ENCODE measurements around the gene PPP1R13B.

PPP1R13B gene

GRCh38 chr14:103885509-103885932, 38.1 kb upstream of the PPP1R13B start:
- TF ChIP-seq CTCF (conservative IDR thresholded peaks at IDR 0.05; ENCODE audit: low read length): no peak
- DNase-seq (ENCODE audit: low read depth): no peak
- no peak overlapping the region for H3K4me3 ChIP-seq (ENCODE audit: low read length)

DNA sequence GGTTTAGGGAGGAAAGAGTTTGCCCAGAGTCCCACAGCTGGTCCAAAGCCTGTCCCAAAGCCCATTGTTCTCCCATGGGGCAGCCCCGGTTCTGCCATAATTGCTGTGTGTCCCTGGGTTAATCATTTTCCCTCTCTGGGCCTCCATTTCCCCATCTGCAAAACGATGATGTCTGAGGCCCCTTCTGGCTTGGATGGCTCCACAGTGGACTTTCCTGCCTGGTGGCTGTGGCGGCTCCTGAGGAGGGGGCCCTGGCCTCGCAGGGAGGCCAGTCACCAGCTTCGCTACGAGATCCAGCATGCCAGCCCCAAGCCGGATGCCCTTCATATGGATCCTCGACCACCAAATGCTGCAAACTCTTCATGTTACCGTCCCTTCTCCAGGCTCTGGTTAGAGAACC, 37.5 kb upstream of the PPP1R13B start:
- no peak for DNase-seq (ENCODE audit: low read depth)
- TF ChIP-seq CTCF (conservative IDR thresholded peaks at IDR 0.05; ENCODE audit: low read length): no peak

DNA sequence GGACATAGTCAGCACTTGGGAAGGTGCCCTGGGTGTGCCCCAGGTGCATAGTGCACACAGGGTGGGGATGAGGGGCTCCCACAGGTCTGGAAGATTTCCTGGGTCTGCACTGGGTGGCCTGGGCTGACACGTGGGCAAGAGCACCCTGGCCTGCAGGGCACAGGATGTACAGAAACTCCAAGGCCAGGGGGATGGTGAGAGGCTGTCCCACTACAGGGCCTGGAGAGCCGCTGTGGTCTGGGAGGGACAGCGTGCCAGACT, 35.8 kb upstream of the PPP1R13B start:
- no peak overlapping the region for H3K4me3 ChIP-seq (ENCODE audit: low read length)
- no peak for DNase-seq (ENCODE audit: low read depth)
- no peak for TF ChIP-seq CTCF (conservative IDR thresholded peaks at IDR 0.05; ENCODE audit: low read length)

More for the DNA sequence above, 37.5 kb upstream of the PPP1R13B start:
- H3K4me3 ChIP-seq (ENCODE audit: low read length): no peak overlapping the region

GRCh38 chr14:103882503-103883262, 35.3 kb upstream of the PPP1R13B start:
- DNase-seq (ENCODE audit: low read depth): no peak
- TF ChIP-seq CTCF (conservative IDR thresholded peaks at IDR 0.05; ENCODE audit: low read length): no peak
- no peak overlapping the region for H3K4me3 ChIP-seq (ENCODE audit: low read length)

- H3K4me3 ChIP-seq (ENCODE audit: low read length): no peak overlapping the region
- no peak for DNase-seq (ENCODE audit: low read depth)
- no peak for TF ChIP-seq CTCF (conservative IDR thresholded peaks at IDR 0.05; ENCODE audit: low read length)
Observed at GRCh38 chr14:103881268-103882201, 34.2 kb upstream of the PPP1R13B start.

- peak; percentile 83 for DNase-seq (ENCODE audit: low read depth)
- TF ChIP-seq CTCF (conservative IDR thresholded peaks at IDR 0.05; ENCODE audit: low read length): no peak
- peak overlapping the region; percentile 28 for H3K4me3 ChIP-seq (ENCODE audit: low read length)
Observed at GRCh38 chr14:103880348-103881267, 33.2 kb upstream of the PPP1R13B start.

All from AG10803 (cell line).